Ascending aorta (tissue), 2 donors: ENCODE data around the gene BPHL. TPM values are rescaled to one million over a fixed set of nuclear protein-coding genes. Genes with fewer than 3 reads are reported as not detected.

Experiments
- DNase-seq, 2 donors: peaks; one replicate each; pipeline ENCODE4 v3.0.0-alpha.2; 2019; ENCODE audit warnings: low spot score in 2 of 2
- H3K27ac ChIP-seq, 2 donors: fragments of 200-600 bp; sonication (generic); one replicate each; pipeline ENCODE4 v1.5.1; 2016 to 2017; ENCODE audit warnings: mild to moderate bottlenecking in 1 of 2
- H3K27me3 ChIP-seq: fragments of 200-600 bp; sonication (generic); one replicate; pipeline ENCODE4 v1.5.1; 2017
- H3K36me3 ChIP-seq, 2 donors: fragments of 200-600 bp; sonication (generic); one replicate each; pipeline ENCODE4 v1.5.1; 2016
- H3K4me1 ChIP-seq, 2 donors: fragments of 200-600 bp; sonication (generic); one replicate each; pipeline ENCODE4 v1.5.1; 2016 to 2017; ENCODE audit warnings: mild to moderate bottlenecking in 1 of 2
- H3K4me3 ChIP-seq, 2 donors: fragments of 200-600 bp; sonication (generic); one replicate each; pipeline ENCODE4 v1.5.1; 2016 to 2017; ENCODE audit warnings: mild to moderate bottlenecking in 1 of 2
- H3K9me3 ChIP-seq, 2 donors: fragments of 200-600 bp; sonication (generic); one replicate each; pipeline ENCODE4 v1.5.1; 2016
- CTCF ChIP-seq, 3 experiments: fragments of 200-600 bp in 2 of 3; fragments of 450-650 bp in 1 of 3; sonication (generic) in 2 of 3; IDR thresholded peaks; one replicate each; pipeline ENCODE4 v1.5.1; 2016 to 2019; ENCODE audit warnings: antibody characterized with exemption in 3 of 3, mild to moderate bottlenecking in 1 of 3, moderate library complexity in 1 of 3
- intact Hi-C: fragments of 100-400 bp; cut with DNase I; formaldehyde crosslinking; loops from one replicate; pipeline ENCODE4 v1.15.1; 2023
- total RNA-seq: library from RNA; depleted of rRNA; stranded (reverse); fragments of >200 nt; gene quantifications from one replicate; pipeline ENCODE4 v1.1.0, GENCODE V29; 2016

Gene BPHL
- total RNA-seq, 1 donor from 2014 or later: 7.7 TPM

- TF ChIP-seq CTCF (IDR thresholded peaks at IDR 0.05): no peak
- H3K9me3 ChIP-seq: no peaks in the 10 kb centered on the region
- intact Hi-C loops: no loop called here
- H3K27me3 ChIP-seq: no peaks in the 10 kb centered on the region
- H3K36me3 ChIP-seq: peaks cover 47 to 85% of the 10 kb centered on the region in 2 donors
- DNase-seq: no peak
- H3K4me1 ChIP-seq: no peaks in the 10 kb centered on the region
- H3K27ac ChIP-seq: no peak overlapping the region
- no peak overlapping the region for H3K4me3 ChIP-seq
Observed at GRCh38 chr6:3102875-3103274, 15.6 kb upstream of the BPHL start.

GRCh38 chr6:3108746-3109414 is 9.6 kb upstream of the BPHL start:
- Histone ChIP-seq H3K36me3 (peaks cover 66 to 85% of the 10 kb centered on the region in 2 donors), H3K9me3 (no peaks in the 10 kb centered on the region), H3K27ac (no peak overlapping the region), H3K4me1 (no peaks in the 10 kb centered on the region), H3K27me3 (no peaks in the 10 kb centered on the region), H3K4me3 (no peak overlapping the region)
- DNase-seq: no peak
- intact Hi-C loops: no loop called here
- no peak for TF ChIP-seq CTCF (IDR thresholded peaks at IDR 0.05)

- no peak for TF ChIP-seq CTCF (IDR thresholded peaks at IDR 0.05)
- Histone ChIP-seq H3K36me3 (peaks cover 65 to 87% of the 10 kb centered on the region in 2 donors), H3K27me3 (no peaks in the 10 kb centered on the region), H3K4me1 (no peaks in the 10 kb centered on the region), H3K9me3 (no peaks in the 10 kb centered on the region), H3K27ac (no peak overlapping the region), H3K4me3 (no peak overlapping the region)
- intact Hi-C loops: loop anchor here (10.0 kb wide), 2 partner anchors 625 to 905 kb away; no protein-coding TSS in a partner anchor
- no peak for DNase-seq
Observed at GRCh38 chr6:3109761-3110160, 8.8 kb upstream of the BPHL start.

- Histone ChIP-seq H3K36me3 (peaks cover 32 to 48% of the 10 kb centered on the region in 2 donors), H3K4me3 (no peak overlapping the region), H3K9me3 (no peaks in the 10 kb centered on the region), H3K27me3 (no peaks in the 10 kb centered on the region), H3K4me1 (peaks cover 0 to 2% of the 10 kb centered on the region in 2 donors), H3K27ac (no peak overlapping the region)
- no peak for TF ChIP-seq CTCF (IDR thresholded peaks at IDR 0.05)
- DNase-seq: no peak
- intact Hi-C loops: loop anchor here (10.0 kb wide), 2 partner anchors 620 to 900 kb away; no protein-coding TSS in a partner anchor
Observed at GRCh38 chr6:3114377-3114776, 4.1 kb upstream of the BPHL start.

GRCh38 chr6:3117912-3118352 is 579 bp upstream of the BPHL start:
- H3K9me3 ChIP-seq: no peaks in the 10 kb centered on the region
- TF ChIP-seq CTCF (IDR thresholded peaks at IDR 0.05): no peak
- peak overlapping the region; percentile 81 to 93 for H3K27ac ChIP-seq
- peaks cover 14 to 20% of the 10 kb centered on the region in 2 donors for H3K36me3 ChIP-seq
- peaks cover 0 to 5% of the 10 kb centered on the region in 2 donors for H3K4me1 ChIP-seq
- no peaks in the 10 kb centered on the region for H3K27me3 ChIP-seq
- H3K4me3 ChIP-seq: peak overlapping the region; percentile 75 to 84
- no peak for DNase-seq
- intact Hi-C loops: loop anchor here (1.0 to 10.0 kb wide), 5 partner anchors 39 to 897 kb away; partner anchors contain the start of genes NQO2, RIPK1 and TUBB2A
